ENCODE measurements around the gene LIPN. TPM values are rescaled to one million over a fixed set of nuclear protein-coding genes. Genes with fewer than 3 reads are reported as not detected.

The LIPN gene
- not detected in 2 replicates for total RNA-seq

DNA sequence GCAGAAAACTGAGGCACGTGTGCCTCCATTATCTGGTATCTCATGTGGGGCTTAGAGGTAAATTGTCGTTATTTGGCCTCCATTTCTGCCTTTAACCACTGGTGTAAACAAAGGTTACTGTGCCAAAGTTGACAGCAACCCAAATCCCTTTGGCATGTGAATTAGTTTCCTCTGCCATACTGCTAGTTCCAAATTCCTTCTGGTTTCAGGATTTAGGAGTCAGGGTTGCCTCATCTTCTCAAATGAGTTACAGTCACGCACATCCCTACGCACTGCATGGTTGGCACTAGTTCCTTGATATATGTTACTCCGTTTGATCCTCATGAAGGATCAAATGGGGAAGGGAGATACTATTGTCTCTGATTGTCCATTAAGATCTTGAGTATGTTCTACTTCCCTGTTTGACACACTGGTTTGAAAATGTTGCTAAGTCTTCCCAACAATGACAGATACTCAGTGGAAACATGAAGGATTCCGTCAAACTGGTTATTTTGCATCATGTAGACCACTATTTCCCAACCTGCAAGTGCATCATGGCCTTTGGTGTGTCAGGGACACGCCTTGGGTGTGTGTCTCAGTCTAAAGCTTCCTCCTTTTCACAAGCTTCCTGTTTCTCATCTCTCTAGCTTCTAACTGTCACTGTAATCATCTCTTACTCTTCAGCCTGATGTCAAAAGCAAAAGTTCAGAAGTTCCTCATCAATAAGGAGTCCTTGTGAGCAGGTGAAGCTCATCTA is at the start of gene LIPN:
LIPN (plus strand) TSS at position 655 of the 736 bp plus-strand sequence. CDS start 1,386 bp downstream, outside the sequence.

GRCh38 chr10:88802523-88803285 is 42.9 kb downstream of the LIPN start, which contains the start of gene LIPM:
LIPM (plus strand) TSS chr10:88802730; CDS start chr10:88802897, 167 bp downstream.

Other genes starting within 250 kb of the LIPN start
- gene RNLS, start 176.7 kb upstream of the LIPN start, total RNA-seq, result 0.54 and 0.60 TPM in 2 replicates
- gene LIPJ, start 173.3 kb upstream of the LIPN start, total RNA-seq, result not detected in 2 replicates
- not detected in 2 replicates for gene LIPF, start 95.6 kb upstream of the LIPN start, total RNA-seq
- not detected in 2 replicates for gene LIPK, start 53.8 kb upstream of the LIPN start, total RNA-seq
- not detected in 2 replicates for gene LIPM, start 42.7 kb downstream of the LIPN start, total RNA-seq
- not detected in 2 replicates for gene ANKRD22, start 91.8 kb downstream of the LIPN start, total RNA-seq
- 0.33 and 0.34 TPM in 2 replicates for gene STAMBPL1, start 120.2 kb downstream of the LIPN start, total RNA-seq
- gene ACTA2, start 192.8 kb downstream of the LIPN start, total RNA-seq, result 3.3 and 5.9 TPM in 2 replicates
- 2.5 and 7.4 TPM in 2 replicates for gene FAS, start 230.8 kb downstream of the LIPN start, total RNA-seq

Measured in dermis lymphatic vessel endothelial cell (primary cell).